Measurements from ENCODE around the gene MINDY1. TPM values are rescaled to one million over a fixed set of nuclear protein-coding genes. Genes with fewer than 3 reads are reported as not detected.

Gene MINDY1
- polyA plus RNA-seq, 1 donor from 2014 or later = 16.1 TPM

DNA sequence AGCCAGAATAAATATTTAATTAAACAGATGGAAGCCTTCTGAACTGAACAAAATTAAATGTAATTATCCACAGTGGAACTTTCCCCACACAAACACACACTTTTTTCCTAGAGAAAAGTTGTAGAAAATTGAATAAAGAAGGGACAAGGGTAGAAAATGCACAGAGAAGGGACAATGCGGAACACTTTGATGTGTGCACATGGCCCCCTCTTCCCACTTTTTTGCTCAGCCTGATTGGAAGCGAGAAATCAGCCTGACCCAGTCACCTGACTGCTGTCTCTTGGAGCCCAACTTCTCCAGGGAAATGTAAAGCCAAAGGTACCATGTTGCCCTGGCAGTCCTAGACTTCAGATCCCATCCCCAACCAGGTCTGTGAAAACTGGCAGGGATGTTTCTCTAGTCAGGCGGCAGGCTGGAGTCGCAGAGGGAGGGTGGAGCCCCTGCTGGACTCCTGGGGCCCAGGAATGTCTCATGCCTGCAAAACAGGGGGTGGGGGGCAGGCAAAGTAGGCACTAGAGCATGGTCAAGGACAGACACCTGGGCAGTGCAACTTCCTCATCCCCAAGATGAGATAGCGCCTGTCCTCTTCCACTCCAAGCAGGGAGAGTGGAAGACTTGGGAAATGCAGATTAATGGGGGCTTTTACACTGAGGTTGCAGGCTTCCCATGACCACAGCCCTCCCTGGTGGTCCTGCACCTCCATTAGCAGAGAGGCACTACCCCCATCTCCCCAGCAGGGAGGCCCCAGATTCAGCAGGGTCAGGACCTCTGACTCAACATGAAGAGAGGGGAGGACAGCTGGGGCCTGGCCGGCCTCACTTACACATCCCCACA is 34.9 kb downstream of the MINDY1 start:
- no peak for TF ChIP-seq POLR2AphosphoS5 (IDR thresholded peaks at IDR 0.05)
- peak; percentile 13 for TF ChIP-seq CTCF (IDR thresholded peaks at IDR 0.05; ENCODE audit: poor library complexity, severe bottlenecking)
- Histone ChIP-seq H3K27ac (ENCODE audit: low read length) (no peak overlapping the region), H3K36me3 (ENCODE audit: insufficient read depth, low read length) (no peaks in the 10 kb centered on the region), H3K27me3 (ENCODE audit: insufficient read depth, low read depth, low read length) (no peaks in the 10 kb centered on the region), H2AFZ (ENCODE audit: low read depth, low read length) (no peak overlapping the region), H3K9me2 (ENCODE audit: insufficient read depth, low read length) (no peaks in the 10 kb centered on the region), H3K4me2 (ENCODE audit: low read length) (no peak overlapping the region), H4K20me1 (ENCODE audit: insufficient read depth) (no peaks in the 10 kb centered on the region), H3K9me3 (ENCODE audit: low read length) (no peaks in the 10 kb centered on the region), H3K79me2 (replicated peaks; ENCODE audit: insufficient read depth, low read length) (peaks cover 53% of the 10 kb centered on the region), H3K9ac (ENCODE audit: low read length) (no peak overlapping the region), H3F3A (ENCODE audit: insufficient read depth, low read length, poor library complexity, severe bottlenecking) (no peaks in the 10 kb centered on the region), H3K4me3 (ENCODE audit: low read length) (peak overlapping the region; percentile 94)

GRCh38 chr1:150970808-150971582 is 35.7 kb downstream of the MINDY1 start:
- Histone ChIP-seq H3K9me2 (ENCODE audit: insufficient read depth, low read length) (no peaks in the 10 kb centered on the region), H3K27ac (ENCODE audit: low read length) (no peak overlapping the region), H4K20me1 (ENCODE audit: insufficient read depth) (no peaks in the 10 kb centered on the region), H3F3A (ENCODE audit: insufficient read depth, low read length, poor library complexity, severe bottlenecking) (no peaks in the 10 kb centered on the region), H3K4me2 (ENCODE audit: low read length) (no peak overlapping the region), H3K79me2 (replicated peaks; ENCODE audit: insufficient read depth, low read length) (peaks cover 50% of the 10 kb centered on the region), H3K9me3 (ENCODE audit: low read length) (no peaks in the 10 kb centered on the region), H2AFZ (ENCODE audit: low read depth, low read length) (no peak overlapping the region), H3K4me3 (ENCODE audit: low read length) (no peak overlapping the region), H3K9ac (ENCODE audit: low read length) (no peak overlapping the region), H3K27me3 (ENCODE audit: insufficient read depth, low read depth, low read length) (no peaks in the 10 kb centered on the region), H3K36me3 (ENCODE audit: insufficient read depth, low read length) (peaks cover 5% of the 10 kb centered on the region)
- TF ChIP-seq MXI1 (conservative IDR thresholded peaks at IDR 0.05; ENCODE audit: poor library complexity, severe bottlenecking) (no peak), EP300 (conservative IDR thresholded peaks at IDR 0.05; ENCODE audit: poor library complexity, severe bottlenecking) (no peak), EZH2 (IDR thresholded peaks at IDR 0.05; ENCODE audit: borderline replicate concordance, insufficient read depth, low read length, poor library complexity, severe bottlenecking) (no peak), CTCF (IDR thresholded peaks at IDR 0.05; ENCODE audit: poor library complexity, severe bottlenecking) (no peak), RAD21 (conservative IDR thresholded peaks at IDR 0.05) (no peak), SMC3 (conservative IDR thresholded peaks at IDR 0.05; ENCODE audit: poor library complexity) (no peak), TAF1 (IDR thresholded peaks at IDR 0.05; ENCODE audit: low read depth) (no peak), POLR2AphosphoS5 (IDR thresholded peaks at IDR 0.05) (no peak)
- TF ChIP-seq, protein P1, sequence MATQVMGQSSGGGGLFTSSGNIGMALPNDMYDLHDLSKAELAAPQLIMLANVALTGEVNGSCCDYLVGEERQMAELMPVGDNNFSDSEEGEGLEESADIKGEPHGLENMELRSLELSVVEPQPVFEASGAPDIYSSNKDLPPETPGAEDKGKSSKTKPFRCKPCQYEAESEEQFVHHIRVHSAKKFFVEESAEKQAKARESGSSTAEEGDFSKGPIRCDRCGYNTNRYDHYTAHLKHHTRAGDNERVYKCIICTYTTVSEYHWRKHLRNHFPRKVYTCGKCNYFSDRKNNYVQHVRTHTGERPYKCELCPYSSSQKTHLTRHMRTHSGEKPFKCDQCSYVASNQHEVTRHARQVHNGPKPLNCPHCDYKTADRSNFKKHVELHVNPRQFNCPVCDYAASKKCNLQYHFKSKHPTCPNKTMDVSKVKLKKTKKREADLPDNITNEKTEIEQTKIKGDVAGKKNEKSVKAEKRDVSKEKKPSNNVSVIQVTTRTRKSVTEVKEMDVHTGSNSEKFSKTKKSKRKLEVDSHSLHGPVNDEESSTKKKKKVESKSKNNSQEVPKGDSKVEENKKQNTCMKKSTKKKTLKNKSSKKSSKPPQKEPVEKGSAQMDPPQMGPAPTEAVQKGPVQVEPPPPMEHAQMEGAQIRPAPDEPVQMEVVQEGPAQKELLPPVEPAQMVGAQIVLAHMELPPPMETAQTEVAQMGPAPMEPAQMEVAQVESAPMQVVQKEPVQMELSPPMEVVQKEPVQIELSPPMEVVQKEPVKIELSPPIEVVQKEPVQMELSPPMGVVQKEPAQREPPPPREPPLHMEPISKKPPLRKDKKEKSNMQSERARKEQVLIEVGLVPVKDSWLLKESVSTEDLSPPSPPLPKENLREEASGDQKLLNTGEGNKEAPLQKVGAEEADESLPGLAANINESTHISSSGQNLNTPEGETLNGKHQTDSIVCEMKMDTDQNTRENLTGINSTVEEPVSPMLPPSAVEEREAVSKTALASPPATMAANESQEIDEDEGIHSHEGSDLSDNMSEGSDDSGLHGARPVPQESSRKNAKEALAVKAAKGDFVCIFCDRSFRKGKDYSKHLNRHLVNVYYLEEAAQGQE (IDR thresholded peaks at IDR 0.05; ENCODE audit: borderline replicate concordance) = no peak
